RWPE2 (cell line): ENCODE results near the gene ZNF211.

ENCODE experiments used
- ATAC-seq: fragments of 200-7000 bp; cut with Tn5 transposase; 3 replicates; pipeline ENCODE4 v1.9.1; 2021; ENCODE audit warnings: low read depth
- DNase-seq: peaks from one replicate; pipeline ENCODE4 v3.0.0-alpha.2; 2020; ENCODE audit warnings: low spot score
- H3K27ac ChIP-seq: fragments of 450-650 bp; 2 replicates; pipeline ENCODE4 v1.5.1; 2017; ENCODE audit warnings: mild to moderate bottlenecking; ENCODE audit not compliant: poor library complexity, severe bottlenecking
- H3K27me3 ChIP-seq: fragments of 250-450 bp; sonication (Bioruptor Pico); 2 replicates; pipeline ENCODE4 v1.5.1; 2021; ENCODE audit warnings: mild to moderate bottlenecking, moderate library complexity; ENCODE audit not compliant: insufficient read depth, poor library complexity, severe bottlenecking
- H3K36me3 ChIP-seq: fragments of 250-450 bp; sonication (Bioruptor Pico); 2 replicates; pipeline ENCODE4 v1.5.1; 2020; ENCODE audit warnings: low read depth, mild to moderate bottlenecking, moderate library complexity
- H3K4me1 ChIP-seq: fragments of 250-450 bp; sonication (Bioruptor Pico); 2 replicates; pipeline ENCODE4 v1.5.1; 2021; ENCODE audit warnings: mild to moderate bottlenecking, moderate library complexity; ENCODE audit not compliant: insufficient read depth, poor library complexity, severe bottlenecking
- H3K4me3 ChIP-seq: fragments of 250-450 bp; sonication (Bioruptor Pico); 2 replicates; pipeline ENCODE4 v1.5.1; 2021; ENCODE audit warnings: mild to moderate bottlenecking, moderate library complexity; ENCODE audit not compliant: severe bottlenecking
- H3K9me3 ChIP-seq: fragments of 250-450 bp; sonication (Bioruptor Pico); 2 replicates; pipeline ENCODE4 v1.5.1; 2021; ENCODE audit warnings: mild to moderate bottlenecking, moderate library complexity; ENCODE audit not compliant: severe bottlenecking
- TF ChIP-seq, protein P1 (sequence below): fragments of 450-650 bp; IDR thresholded peaks from one replicate; pipeline ENCODE4 v1.5.1; 2017; ENCODE audit warnings: mild to moderate bottlenecking, moderate library complexity; ENCODE audit not compliant: poor library complexity, severe bottlenecking

ZNF211 gene

GRCh38 chr19:57599761-57600383 lies 33.1 kb upstream of the ZNF211 start, which contains the start of gene ZNF530:
Gene ZNF530 (plus strand): TSS chr19:57599885. CDS start chr19:57604346, 4,461 bp downstream.
- TF ChIP-seq, protein P1, sequence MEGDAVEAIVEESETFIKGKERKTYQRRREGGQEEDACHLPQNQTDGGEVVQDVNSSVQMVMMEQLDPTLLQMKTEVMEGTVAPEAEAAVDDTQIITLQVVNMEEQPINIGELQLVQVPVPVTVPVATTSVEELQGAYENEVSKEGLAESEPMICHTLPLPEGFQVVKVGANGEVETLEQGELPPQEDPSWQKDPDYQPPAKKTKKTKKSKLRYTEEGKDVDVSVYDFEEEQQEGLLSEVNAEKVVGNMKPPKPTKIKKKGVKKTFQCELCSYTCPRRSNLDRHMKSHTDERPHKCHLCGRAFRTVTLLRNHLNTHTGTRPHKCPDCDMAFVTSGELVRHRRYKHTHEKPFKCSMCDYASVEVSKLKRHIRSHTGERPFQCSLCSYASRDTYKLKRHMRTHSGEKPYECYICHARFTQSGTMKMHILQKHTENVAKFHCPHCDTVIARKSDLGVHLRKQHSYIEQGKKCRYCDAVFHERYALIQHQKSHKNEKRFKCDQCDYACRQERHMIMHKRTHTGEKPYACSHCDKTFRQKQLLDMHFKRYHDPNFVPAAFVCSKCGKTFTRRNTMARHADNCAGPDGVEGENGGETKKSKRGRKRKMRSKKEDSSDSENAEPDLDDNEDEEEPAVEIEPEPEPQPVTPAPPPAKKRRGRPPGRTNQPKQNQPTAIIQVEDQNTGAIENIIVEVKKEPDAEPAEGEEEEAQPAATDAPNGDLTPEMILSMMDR = peak; percentile 8
- H3K27ac ChIP-seq = no peak within 1 kb of the TSS

GRCh38 chr19:57606931-57607330 lies 26.0 kb upstream of the ZNF211 start:
- H3K27me3 ChIP-seq = no peaks in the 10 kb centered on the region
- H3K9me3 ChIP-seq = peaks cover 12% of the 10 kb centered on the region
- no peaks in the 10 kb centered on the region for H3K4me1 ChIP-seq
- no peak overlapping the region for H3K27ac ChIP-seq
- ATAC-seq (no peak), DNase-seq (no peak)
- H3K4me3 ChIP-seq = no peak overlapping the region
- H3K36me3 ChIP-seq = peaks cover 45% of the 10 kb centered on the region
- TF ChIP-seq, protein P1 = no peak

More at GRCh38 chr19:57599761-57600383, 33.1 kb upstream of the ZNF211 start, which contains the start of gene ZNF530:
- Histone ChIP-seq H3K27me3 (no peaks in the 10 kb centered on the region), H3K36me3 (peaks cover 12% of the 10 kb centered on the region), H3K9me3 (peaks cover 6% of the 10 kb centered on the region), H3K4me3 (peak within 1 kb of the TSS; percentile 83), H3K4me1 (peaks cover 2% of the 10 kb centered on the region)
- ATAC-seq (peak; percentile 96), DNase-seq (peak; percentile 91)

- H3K4me1 ChIP-seq = no peaks in the 10 kb centered on the region
- no peaks in the 10 kb centered on the region for H3K27me3 ChIP-seq
- TF ChIP-seq, protein P1 = no peak
- peaks cover 31% of the 10 kb centered on the region for H3K36me3 ChIP-seq
- H3K4me3 ChIP-seq = no peak overlapping the region
- H3K9me3 ChIP-seq = peaks cover 21% of the 10 kb centered on the region
- ATAC-seq (no peak), DNase-seq (no peak)
- no peak overlapping the region for H3K27ac ChIP-seq
These were observed 21.9 kb upstream of the ZNF211 start for GRCh38 chr19:57611113-57611512.

- peak; percentile 98 for ATAC-seq
- peak within 1 kb of the TSS; percentile 70 for H3K4me3 ChIP-seq
- peaks cover 29% of the 10 kb centered on the region for H3K9me3 ChIP-seq
- H3K27ac ChIP-seq = peak within 1 kb of the TSS; percentile 38
- H3K36me3 ChIP-seq = peaks cover 38% of the 10 kb centered on the region
- H3K4me1 ChIP-seq = no peaks in the 10 kb centered on the region
- no peaks in the 10 kb centered on the region for H3K27me3 ChIP-seq
- TF ChIP-seq, protein P1 = no peak
- DNase-seq = peak; percentile 88
These were observed 18.8 kb upstream of the ZNF211 start, which contains the start of gene ZNF134 for GRCh38 chr19:57613941-57614743. Gene ZNF134 (plus strand): TSS chr19:57614242. CDS start chr19:57619469, 5,227 bp downstream.
